Activated CD4-positive, alpha-beta T cell treated with anti-CD3 and anti-CD28 coated beads for 4 hours (primary cell): ENCODE results near the gene SHISA8.
"Not testable (repeated sequence)": the region's sequence is repeated elsewhere in the genome, so short reads cannot be mapped to it uniquely, and the experiment has no call there.

Experiments used
- DNase-seq, 2 donors: peaks; one replicate each; pipeline ENCODE4 v3.0.0-alpha.2; 2020

SHISA8 gene

DNA sequence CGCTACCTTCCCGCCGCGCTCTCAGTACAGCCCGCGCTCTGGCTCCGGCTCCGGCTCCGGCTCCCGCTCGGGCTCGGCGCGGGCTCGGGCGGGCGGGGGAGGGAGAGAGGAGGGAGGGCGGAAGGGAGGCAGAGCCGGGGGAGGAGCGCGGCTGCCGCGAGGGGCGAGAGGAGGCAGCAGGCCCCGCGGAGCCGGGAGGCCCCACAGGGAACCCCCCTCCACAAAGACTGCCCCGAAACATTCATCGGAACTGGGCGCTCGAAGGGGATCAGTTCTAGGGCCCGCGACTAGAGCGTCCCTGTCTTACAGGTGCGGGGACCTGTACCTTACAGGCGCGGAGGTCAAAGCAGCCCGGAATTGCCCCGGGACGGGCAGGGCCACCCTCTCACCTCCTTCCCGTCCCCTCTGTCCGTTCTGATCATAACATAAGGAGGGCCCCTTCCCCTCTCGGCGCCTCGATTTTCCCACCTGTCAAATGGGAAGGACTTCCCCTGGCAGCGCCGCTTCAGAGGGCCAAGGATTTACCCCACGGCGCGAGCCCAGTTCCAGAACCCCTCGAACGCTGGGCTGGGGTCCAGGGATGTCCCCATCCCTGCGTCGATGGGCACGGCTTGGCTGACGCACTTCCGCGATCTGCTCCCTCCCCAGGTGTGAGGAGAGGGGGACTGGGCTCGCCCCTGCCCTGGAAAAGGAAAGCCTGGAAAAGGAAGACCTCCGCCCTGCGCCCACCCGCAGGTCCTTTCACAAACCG lies at the start of gene SHISA8:
SHISA8 (minus strand) TSS at position 40 of the 751 bp plus-strand sequence. CDS start 407 bp downstream, outside the sequence.
- DNase-seq = peak; percentile 66 to 67

DNA sequence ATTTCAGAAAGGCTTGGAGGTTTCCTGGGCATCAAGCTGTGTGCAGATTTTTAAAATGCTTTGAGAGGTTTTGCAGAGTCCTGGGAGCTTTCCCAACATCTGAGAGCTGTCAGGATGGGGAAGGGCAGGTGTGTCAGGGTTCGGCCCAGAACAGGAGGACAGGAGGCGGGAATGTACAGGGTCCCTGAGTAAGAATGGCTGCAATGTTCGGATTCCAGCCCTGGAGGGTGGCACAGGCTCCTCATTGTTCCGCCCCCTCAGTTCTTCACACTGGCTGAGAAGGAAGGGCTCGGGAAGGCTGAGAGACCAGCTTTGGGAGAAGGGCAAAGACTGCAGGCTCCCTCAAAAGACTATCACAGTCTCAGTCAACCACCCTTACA lies 49.2 kb upstream of the SHISA8 start:
- DNase-seq = no peak

DNA sequence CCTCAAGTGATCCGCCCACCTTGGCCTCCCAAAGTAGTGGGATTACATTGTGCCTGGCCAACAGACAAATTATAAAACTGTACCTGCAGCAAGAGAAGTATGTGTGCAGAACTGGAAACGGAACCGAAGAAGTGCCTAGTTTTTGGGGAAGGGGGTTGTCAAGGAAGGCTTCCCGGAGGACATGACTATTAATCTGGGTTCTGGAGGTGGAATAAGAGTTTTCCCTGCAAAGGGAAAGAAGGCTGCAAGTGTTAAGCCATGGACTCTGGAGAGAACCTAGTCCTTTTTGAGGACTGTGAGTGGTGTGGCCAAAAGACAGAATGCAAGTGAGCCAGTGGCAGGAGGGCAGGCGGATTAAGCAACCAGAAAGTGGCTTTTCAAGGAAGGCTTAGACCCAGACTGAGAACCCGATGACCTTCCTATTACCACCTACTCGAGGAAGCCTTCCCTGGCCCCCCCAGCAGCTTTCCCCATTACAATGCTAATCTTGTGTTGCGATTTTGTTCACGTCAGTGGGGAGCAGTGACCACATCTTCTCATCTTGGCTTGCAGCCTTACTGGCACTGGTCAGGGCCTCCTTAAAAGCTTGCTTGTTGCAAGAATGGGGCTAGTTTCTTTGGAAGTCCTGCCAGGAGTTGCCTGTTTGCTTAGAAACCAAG lies 48.7 kb upstream of the SHISA8 start:
- DNase-seq = no peak

DNA sequence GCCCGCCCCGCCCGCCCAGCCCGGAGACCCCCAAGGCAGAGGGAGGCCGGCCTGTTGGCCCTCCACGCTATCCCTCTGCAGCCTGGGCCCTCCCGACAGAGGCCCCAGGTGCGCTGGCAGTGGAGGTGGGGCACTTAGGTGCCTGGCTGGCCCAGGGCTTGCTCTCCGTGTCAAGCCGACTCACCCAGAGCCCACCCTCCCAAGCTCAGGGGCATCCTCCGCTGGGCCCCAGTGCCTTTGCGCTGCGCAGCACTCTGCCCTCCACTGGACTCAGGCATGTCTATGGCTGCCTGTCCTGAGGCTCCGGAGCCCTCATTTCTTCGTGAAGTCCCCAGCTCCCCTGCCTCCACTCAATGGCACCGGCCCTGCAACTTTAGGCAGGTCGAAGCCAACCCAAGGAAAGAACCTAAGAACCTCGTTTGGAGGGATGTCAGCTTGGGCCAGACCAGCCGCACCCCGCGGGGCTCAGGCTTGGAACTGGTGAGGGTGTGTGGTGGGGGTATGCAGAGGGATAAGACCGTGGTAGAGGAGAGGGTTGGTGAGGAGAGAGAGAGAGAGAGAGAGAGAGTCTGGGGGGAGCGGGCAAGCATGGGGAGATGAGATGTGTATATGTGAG lies 43.2 kb upstream of the SHISA8 start:
- DNase-seq = no peak

DNA sequence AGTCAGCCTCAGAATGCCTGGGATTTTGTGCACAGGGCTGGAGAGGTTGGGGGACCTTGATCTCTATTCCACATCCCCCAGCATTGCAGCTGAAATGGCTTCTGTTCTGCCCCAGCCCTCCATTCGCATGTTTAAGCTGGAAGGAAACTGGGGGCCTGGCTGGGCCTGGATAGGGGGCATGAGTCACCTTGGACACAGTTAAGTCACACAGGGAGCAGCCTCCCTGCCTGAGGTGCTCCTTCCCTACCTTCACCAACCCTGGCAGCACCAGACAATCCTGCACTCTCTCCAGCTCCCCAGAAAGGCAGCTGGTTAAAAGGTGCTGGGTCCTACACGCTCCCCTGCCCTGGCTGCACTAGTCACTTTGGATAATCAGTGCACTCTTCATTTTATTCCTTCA lies 37.8 kb upstream of the SHISA8 start:
- DNase-seq = no peak

DNA sequence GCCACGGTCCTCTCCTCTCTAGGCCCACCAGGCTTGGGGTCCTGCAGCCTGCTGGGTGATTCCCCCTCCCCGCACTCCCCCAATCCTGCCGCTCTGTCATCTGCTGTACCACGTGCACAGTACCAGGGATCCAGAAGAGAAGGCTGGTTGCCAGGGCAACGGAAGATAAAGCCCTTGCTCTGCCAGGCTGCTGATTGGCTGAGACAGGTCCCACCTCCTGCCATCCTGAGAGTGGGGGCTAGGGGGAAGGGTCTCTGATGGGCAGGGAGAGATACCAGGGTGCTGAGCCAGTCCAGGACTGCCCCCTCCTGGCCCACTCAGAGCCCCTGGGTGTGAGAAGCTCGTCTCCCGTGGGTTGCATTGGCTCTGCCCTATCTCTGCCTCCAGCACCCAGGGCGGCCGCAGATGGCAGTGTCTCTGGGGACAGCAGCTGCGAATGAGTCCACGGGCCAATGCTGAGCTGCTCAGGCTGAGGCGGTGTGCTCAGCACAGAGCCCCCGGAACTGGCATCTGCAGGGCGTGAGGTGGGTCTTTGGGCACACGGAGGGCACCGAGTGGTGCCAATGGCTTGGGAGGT lies 37.1 kb upstream of the SHISA8 start, which contains the start of gene SMIM45:
SMIM45 (plus strand) TSS at position 253 of the 577 bp plus-strand sequence.
- no peak for DNase-seq

DNA sequence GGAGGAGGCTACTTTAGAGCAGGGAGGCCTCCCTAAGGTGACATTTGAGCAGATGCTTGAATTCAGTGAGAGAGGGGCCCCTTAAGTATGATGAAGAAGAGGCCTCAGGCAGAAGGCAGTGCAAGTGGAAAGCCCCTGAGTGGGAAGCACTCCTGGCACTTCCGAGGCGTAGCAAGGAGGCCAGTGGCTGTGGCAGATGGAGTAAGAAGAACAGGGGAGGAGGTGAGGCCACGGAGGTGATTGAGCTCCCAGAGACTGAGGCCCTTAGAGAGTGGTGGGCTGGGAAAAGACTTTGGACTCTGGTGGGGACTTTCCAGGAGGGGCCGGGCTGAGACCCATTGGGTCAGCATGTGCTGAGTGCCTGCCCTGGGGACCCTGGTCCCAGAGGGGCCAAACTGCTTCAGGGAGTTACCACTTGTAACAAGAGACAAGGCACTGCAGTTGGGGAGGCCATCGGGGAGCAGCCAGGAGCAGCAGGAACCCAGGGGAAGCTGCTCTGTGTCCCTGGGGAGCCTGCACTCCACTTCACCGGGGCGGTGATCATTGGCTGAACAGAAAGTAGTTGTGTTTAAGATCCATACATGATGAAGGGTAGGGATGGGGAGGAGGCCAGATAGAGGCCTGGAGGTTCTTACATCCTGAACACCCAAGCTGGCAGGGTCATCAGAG lies 34.6 kb upstream of the SHISA8 start:
- DNase-seq = no peak

DNA sequence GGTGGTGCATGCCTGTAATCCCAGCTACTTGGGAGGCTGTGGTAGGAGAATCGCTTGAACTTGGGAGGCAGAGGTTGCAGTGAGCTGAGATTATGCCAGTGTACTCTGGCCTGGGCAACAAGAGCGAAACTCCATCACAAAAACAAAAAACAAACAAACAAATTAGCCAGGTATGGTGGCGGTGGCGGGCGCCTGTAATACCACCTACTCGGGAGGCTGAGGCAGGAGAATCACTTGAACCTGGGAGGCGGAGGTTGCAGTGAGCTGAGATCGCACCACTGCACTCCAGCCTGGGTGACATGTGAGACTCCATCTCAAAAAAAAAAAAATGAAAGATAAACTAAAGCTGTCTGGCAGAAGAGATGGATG lies 34.0 kb upstream of the SHISA8 start:
- DNase-seq = not testable (repeated sequence)

DNA sequence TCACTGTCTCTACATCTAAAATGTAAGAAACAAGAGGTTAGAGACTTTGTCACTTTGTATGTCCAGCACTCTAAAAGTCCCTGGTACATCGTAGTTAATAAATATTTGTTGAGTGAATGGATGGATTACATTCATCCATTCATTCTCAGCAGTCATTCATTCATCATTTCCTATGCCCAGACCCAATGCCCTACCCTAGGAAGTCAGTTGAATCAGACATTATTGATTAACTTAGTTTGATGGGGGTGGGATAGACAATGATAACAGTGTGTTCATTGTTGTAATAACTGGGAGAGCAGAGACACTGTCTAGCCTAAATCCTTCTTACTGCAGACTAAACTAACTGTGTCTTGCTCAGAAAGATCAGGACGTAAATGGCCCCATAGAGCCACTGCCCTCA lies 33.3 kb upstream of the SHISA8 start:
- no peak for DNase-seq

DNA sequence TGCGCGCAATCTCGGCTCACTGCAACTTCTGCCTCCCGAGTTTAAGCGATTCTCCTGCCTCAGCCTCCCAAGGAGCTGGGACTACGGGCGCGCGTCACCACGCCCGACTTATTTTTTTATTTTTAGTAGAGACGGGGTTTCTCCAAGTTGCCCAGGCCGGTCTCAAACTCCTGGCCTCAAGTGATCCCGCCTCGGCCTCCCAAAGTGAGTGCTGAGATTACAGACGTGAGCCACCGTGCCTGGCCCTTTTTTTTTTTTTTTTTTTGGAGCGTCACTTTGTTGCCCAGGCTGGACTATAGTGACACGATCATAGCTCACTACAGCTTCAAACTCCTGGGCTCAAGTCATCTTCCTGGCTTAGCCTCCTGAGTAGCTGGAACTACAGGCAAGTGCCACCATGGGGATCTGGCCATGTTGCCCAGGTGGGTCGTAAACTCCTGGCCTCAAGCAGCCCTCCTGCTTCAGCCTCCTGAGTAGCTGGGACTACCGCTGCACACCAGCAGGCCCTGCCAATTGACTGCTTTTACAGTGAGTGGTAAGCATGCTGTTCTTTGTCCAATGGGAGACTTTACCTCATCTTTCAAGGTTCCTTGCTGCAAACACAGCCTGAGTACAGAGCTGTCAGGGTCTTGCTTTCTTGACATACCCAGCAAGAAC lies 32.7 kb upstream of the SHISA8 start:
- no peak for DNase-seq

DNA sequence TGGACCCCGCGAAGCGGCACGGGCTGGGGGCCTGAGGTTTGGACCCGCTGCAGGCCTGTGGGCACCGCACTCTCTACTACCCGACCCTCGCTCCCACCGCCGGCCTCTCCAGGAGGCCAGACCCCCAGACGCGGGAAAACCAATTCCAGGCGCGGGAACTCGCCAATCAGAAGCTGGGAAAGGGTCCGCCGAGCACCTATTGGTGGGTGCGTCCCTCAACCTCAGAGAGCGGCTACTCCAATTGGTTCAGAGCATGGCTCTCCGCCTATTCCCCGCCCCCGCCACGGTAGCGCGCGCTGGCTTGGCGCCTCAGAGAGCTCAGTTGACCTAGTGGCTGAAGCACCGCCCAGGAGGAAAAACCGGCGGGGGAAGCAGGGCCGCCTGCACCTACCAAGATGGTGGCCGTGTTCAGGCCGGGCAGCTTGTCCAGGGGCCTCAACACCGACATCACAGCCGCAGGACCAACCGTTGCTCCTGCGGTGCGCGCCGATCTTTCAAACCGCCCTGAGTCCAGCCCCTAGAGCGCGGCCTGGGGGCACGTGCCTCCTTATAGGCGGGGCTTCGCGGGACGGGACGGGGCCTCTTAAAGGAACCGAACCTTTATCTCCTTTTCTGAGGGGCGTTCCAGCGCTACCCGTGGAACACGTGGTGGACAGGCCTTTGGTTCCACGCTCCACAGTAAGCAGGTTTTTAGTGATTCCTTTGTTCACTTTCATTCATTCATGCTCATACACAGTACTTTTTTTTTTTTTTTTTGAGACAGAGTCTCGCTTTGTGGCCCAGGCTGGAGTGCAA lies 32.0 kb upstream of the SHISA8 start, which contains the start of gene CENPM:
CENPM (minus strand) TSS at position 524 of the 795 bp plus-strand sequence; CDS start at position 448, 76 bp downstream.
- DNase-seq = peak; percentile 86 to 88

DNA sequence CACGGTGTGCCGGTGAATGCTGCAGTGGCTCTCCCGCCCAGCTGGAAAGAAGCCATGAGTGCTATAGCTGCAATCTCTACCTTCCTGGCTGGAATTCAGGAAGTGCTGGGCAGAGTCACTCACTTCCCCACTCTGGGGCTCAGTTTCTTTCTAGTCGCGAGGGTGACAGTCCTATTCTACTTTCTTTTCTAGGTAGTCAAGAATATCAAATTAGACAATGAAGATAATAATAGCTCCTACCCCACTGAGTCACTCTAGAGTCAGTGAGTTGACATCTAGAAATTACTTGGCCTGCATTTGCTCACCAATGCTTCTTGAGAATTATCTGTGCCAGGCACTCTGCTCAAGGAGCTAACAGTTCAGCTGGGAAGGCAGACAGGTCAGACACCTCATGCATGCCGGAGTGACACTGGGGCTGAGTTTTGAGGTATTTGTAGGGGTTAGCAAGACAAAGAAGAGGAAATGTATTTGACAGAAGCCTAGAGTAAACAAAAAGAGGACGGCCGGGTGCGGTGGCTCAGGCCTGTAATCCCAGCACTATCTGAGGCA lies 28.9 kb upstream of the SHISA8 start:
- no peak for DNase-seq

DNA sequence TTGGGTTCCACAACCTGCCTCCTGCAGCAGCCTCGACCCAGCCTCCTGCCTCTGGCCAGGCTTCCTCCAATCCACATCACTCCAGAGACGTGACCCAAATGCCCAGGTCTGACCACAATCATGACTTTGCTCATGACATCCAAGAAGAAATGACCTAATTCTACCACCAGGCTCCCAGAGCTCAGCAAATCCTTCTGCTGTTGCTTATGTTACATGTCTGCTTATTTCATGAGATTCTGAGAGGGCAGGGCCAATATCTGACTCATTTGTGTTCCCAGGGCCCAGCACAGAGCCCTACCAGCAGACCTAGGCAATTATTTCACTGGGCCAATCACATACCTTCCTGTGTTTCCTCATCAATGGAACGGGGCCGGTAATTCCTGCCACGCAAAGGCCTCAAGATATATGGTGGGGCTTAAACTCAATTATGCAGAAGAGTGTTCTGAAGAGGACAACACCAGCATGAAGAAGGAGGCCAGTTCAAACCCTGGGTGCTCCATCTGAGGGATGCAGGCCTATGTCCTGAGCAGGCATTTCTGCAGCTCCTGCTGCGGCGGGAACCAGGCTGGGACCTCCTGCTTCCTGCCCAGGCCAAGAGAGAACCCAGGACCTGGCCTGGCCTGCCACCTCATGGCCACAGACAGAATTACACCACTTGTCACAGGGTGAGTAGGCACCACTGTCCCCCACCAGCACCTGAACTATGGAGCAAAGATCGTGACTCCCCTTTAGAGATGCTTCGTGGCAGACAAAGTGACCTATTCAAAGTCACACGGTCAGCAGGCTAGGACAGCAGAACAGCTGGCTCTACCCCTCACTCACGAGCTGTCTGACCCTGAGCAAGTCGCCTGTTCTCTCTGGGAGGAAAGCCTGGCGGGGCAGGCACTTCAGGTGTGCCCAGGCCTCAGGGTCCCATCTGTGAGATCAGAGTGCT lies 26.2 kb upstream of the SHISA8 start:
- peak; percentile 80 to 84 for DNase-seq

DNA sequence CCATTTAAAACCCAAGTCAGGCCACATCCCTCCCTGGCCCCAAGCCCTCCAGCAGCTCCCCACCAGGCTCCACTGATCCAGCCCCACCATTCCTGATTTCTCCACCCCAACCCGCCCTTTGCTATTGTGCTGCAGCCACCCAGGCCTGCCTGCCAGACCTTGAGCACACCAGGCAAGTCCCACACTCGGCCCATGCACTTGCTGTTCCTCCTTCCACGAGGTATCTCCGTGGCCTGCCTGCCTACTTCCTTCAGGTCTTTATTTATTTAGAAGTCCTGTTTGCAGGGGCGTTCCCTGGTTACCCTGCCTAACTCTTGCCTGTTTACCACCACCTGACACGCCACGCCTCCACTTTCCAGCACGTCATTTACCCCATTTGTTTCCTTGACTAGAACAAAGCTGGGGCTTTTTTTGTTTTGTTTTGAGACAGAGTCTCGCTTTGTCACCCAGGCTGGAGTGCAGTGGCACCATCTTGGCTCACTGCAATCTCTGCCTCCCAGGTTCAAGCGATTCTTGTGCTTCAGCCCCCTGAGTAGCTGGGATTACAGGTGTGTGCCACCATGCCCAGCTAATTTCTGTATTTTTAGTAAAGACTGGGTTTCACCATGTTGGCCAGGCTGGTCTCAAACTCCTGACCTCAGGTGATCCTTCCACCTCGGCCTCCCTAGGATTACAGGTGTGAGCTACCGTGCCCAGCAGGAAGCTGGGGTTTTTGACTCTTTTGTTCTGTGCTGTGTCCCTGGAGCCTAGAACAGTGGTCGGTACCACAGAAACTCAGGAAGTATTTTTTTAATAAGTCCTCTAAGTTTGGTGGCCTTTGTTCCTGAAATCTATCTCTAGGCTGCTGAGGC lies 25.3 kb upstream of the SHISA8 start:
- DNase-seq = peak; percentile 93 to 96

DNA sequence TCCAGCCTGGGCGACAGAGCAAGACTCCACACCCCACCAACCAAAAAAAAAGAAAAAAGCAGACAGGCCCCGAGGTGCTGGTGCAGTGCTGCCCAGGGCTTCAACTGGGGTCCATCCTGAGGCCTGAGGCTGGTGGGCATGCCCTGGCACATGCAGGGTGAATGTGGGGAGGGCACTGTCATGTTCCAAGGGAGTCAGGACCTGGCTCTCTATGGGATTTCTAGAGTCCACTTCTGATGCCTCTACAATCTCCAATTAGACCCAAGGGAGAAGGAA lies 22.0 kb upstream of the SHISA8 start:
- DNase-seq = no peak

DNA sequence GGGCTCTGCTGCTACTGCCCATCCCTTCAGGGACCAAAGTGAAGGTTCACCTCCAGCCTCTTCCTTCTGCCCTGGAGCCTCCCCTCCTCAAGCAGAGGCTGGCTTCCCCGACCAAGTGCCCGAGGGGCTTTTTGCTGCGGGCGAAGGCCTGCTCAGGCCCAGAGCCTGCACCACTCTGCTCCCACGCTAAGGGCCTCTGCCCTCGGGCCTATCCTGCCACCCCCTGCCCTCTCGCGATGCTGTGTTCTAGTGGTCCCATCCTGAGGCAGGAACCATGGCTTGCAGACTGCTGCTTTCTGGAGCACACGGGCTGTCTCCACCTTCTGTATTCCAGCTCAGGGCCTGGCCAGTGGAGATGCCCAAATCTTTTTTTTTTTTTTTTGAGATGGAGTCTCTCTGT lies 20.6 kb upstream of the SHISA8 start:
- DNase-seq = no peak

DNA sequence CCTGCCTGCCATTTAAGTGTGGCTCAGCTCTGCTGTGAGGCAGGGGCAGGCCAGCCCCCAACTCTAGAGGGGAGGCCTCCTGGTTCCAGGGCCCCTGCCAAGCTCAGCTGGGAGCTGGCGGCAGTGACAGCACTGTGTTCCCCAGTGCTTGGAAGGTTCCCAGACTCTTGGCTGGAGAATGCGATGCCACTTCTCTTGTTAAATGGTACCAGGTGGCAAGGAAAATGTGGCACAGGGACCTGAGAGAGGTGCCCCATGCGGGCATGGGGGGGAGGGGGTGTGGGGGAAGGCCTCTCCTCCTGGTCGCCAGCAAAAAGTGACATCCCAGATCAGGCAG lies 20.1 kb upstream of the SHISA8 start:
- DNase-seq = no peak

DNA sequence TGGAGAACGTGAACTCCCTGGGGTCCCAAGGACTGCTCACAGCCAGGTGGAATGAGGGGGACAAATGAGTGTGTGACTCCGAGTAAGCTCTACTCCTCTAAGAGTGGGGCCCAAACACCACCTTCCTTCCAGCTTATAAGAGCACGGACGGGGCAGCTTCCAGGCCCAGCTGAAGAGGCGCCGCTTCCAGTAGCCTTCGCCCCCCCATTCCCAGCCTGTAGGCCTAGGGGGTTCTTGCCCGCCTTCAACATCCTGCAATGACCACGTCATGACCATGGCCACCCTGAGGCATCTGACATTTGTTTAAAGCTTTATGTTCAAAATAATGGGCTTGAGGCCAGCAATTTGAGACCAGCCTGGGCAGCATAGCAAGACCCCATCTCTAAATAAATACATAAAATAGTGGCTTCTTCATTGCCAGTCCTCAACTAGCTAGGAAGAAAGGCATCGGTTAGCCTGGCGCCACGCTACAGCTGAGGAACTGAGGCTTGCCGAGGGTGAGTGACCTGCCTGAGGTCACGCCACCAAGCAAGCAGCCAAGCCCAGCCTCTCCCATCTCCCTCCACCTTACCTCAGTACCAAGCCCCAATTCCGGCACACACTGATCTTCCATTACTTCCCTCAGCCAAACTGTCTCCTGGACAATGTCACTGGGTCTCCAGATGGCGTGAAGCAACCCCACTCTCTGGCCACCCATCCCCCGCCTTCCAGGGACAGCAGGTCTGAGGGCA lies 19.6 kb upstream of the SHISA8 start:
- no peak for DNase-seq
